Measurements from ENCODE around the gene STEAP1B.
A peak's percentile ranks its signal among the peaks of the same experiment; 100 is the strongest.

Gene STEAP1B

DNA sequence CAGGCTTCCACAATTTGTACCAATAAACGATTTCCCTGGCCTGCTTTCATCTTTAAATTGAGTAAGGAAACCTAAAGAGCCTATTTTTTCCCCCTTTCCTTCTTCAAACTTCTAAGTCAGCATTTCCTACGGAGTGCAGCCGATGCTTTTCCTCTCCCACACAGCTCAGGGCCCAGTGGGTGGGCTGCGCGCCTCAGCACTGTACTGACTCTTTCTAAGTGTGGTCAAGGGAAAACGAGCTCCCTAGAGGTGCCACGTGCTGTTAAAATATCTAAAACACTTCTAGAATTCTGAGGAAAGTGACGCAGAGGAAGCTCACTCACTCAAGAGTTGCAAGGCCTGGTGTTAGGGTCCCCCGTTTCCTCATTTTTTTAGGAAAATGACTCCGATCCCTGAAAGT lies 29.0 kb downstream of the STEAP1B start:
- no peak overlapping the region for H4K8ac ChIP-seq (ENCODE audit: low read depth, low read length)
- no peaks in the 10 kb centered on the region for H3K27me3 ChIP-seq (ENCODE audit: insufficient read depth, low read length)
- H3K4me2 ChIP-seq (ENCODE audit: low read length): no peak overlapping the region
- H3K4me1 ChIP-seq (ENCODE audit: control insufficient read depth in 1 of 2, insufficient read depth in 2 of 2, low read length in 2 of 2): no peaks in the 10 kb centered on the region
- no peak overlapping the region for H2BK12ac ChIP-seq (ENCODE audit: low read length)
- no peak overlapping the region for H3K4ac ChIP-seq (ENCODE audit: low read depth, low read length)
- no peak for DNase-seq
- no peaks in the 10 kb centered on the region for H3K36me3 ChIP-seq (ENCODE audit: control insufficient read depth in 1 of 2, insufficient read depth in 2 of 2, low read length in 2 of 2)
- no peak overlapping the region for H3K27ac ChIP-seq (ENCODE audit: low read depth, low read length)
- H2BK5ac ChIP-seq (ENCODE audit: low read depth, low read length, poor library complexity): no peak overlapping the region
- no peak overlapping the region for H2BK120ac ChIP-seq (ENCODE audit: insufficient read depth, low read length, poor library complexity)
- H3K79me1 ChIP-seq (ENCODE audit: low read length): no peaks in the 10 kb centered on the region
- H4K91ac ChIP-seq (ENCODE audit: low read depth, low read length): no peak overlapping the region
- H3K9me3 ChIP-seq (ENCODE audit: insufficient read depth, low read depth, low read length): no peaks in the 10 kb centered on the region
- no peak overlapping the region for H3K4me3 ChIP-seq (ENCODE audit: low read depth, low read length)
- H3K79me2 ChIP-seq (ENCODE audit: control insufficient read depth, insufficient read depth, low read length, poor library complexity): no peaks in the 10 kb centered on the region
- H2AFZ ChIP-seq (ENCODE audit: insufficient read depth, low read length, poor library complexity): no peak overlapping the region
- no peak overlapping the region for H3K14ac ChIP-seq (ENCODE audit: low read length)
- no peak overlapping the region for H3K23ac ChIP-seq (ENCODE audit: low read length)
- no peak overlapping the region for H3K18ac ChIP-seq (ENCODE audit: low read length)
- no CpG with 5 or more reads among the region's 10 CpGs for WGBS (ENCODE audit: extremely low coverage, insufficient coverage, insufficient read length)
- no peak overlapping the region for H4K12ac ChIP-seq (ENCODE audit: low read depth, low read length)
- no peak overlapping the region for H3K9ac ChIP-seq (ENCODE audit: low read length)
- H2AK5ac ChIP-seq (ENCODE audit: low read length): no peak overlapping the region

DNA sequence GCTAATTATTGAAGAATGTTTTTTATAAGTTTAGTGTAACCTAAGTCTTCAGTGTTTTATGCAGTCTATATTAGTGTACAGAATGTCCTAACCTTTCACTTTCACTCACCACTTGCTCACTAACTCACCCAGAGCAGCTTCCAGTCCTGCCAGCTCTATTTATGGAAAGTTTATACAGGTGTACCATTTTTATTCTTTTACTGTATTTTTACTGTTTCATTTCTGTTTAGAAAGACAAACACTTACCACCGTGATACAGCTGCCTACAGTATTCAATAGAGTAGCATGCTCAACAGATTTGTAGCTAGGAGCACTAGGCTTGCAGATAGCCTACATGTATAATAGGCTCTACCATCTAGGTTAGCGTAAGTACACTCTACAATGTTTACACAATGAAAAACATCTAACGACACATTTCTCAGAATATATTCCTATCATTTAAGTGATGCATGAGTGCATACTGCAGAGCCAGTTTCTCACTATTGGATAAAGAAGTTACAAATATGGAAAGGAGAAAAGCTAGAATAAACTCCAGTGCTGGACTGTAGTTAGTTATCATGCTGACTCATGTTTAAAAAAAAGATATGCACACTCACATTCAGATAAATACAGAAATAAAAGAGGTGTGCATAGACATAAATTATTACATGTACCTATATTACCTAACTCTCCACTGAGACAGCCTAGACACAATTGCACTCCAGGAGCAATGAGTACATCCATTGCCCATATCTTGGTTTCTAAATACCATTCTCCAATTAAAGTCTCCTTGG lies 30.4 kb downstream of the STEAP1B start:
- Histone ChIP-seq H2AFZ (ENCODE audit: insufficient read depth, low read length, poor library complexity) (no peak overlapping the region), H2BK120ac (ENCODE audit: insufficient read depth, low read length, poor library complexity) (no peak overlapping the region), H3K18ac (ENCODE audit: low read length) (no peak overlapping the region), H2BK5ac (ENCODE audit: low read depth, low read length, poor library complexity) (no peak overlapping the region), H3K27ac (ENCODE audit: low read depth, low read length) (no peak overlapping the region), H3K36me3 (ENCODE audit: control insufficient read depth in 1 of 2, insufficient read depth in 2 of 2, low read length in 2 of 2) (no peaks in the 10 kb centered on the region), H3K14ac (ENCODE audit: low read length) (no peak overlapping the region), H3K9me3 (ENCODE audit: insufficient read depth, low read depth, low read length) (no peaks in the 10 kb centered on the region), H3K79me2 (ENCODE audit: control insufficient read depth, insufficient read depth, low read length, poor library complexity) (no peaks in the 10 kb centered on the region), H3K9ac (ENCODE audit: low read length) (no peak overlapping the region), H3K79me1 (ENCODE audit: low read length) (no peaks in the 10 kb centered on the region), H4K8ac (ENCODE audit: low read depth, low read length) (no peak overlapping the region), H3K4ac (ENCODE audit: low read depth, low read length) (no peak overlapping the region), H2AK5ac (ENCODE audit: low read length) (no peak overlapping the region), H4K91ac (ENCODE audit: low read depth, low read length) (no peak overlapping the region), H3K4me3 (ENCODE audit: low read depth, low read length) (no peak overlapping the region), H4K12ac (ENCODE audit: low read depth, low read length) (no peak overlapping the region), H3K23ac (ENCODE audit: low read length) (no peak overlapping the region), H2BK12ac (ENCODE audit: low read length) (no peak overlapping the region), H3K4me2 (ENCODE audit: low read length) (no peak overlapping the region), H3K27me3 (ENCODE audit: insufficient read depth, low read length) (no peaks in the 10 kb centered on the region), H3K4me1 (ENCODE audit: control insufficient read depth in 1 of 2, insufficient read depth in 2 of 2, low read length in 2 of 2) (peaks cover 2 to 5% of the 10 kb centered on the region in 2 experiments)
- no peak for DNase-seq
- WGBS (ENCODE audit: extremely low coverage, insufficient coverage, insufficient read length): no CpG with 5 or more reads among the region's 3 CpGs

DNA sequence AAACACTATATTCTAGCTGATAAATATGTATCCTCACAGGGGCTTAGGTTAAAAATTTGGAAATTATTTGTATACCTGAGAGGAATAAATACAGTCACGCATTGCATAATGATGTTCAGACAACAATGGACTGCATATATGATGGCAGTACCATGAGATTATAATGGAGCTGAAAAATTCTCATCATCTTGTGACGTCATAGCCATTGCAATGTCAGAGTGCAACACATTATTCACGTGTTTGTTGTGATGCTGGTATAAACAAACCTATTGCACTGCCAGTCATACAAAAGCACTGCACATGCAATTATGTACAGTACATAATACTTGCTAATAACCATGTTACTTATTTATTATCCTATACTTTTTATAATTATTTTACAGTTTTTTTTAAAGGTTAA lies 31.4 kb downstream of the STEAP1B start:
- H3K36me3 ChIP-seq (ENCODE audit: control insufficient read depth in 1 of 2, insufficient read depth in 2 of 2, low read length in 2 of 2): no peaks in the 10 kb centered on the region
- no peak overlapping the region for H2BK5ac ChIP-seq (ENCODE audit: low read depth, low read length, poor library complexity)
- H2BK12ac ChIP-seq (ENCODE audit: low read length): no peak overlapping the region
- no peak overlapping the region for H3K14ac ChIP-seq (ENCODE audit: low read length)
- no peak overlapping the region for H4K91ac ChIP-seq (ENCODE audit: low read depth, low read length)
- H3K79me2 ChIP-seq (ENCODE audit: control insufficient read depth, insufficient read depth, low read length, poor library complexity): no peaks in the 10 kb centered on the region
- peak; percentile 72 to 96 for DNase-seq
- H3K4me2 ChIP-seq (ENCODE audit: low read length): no peak overlapping the region
- peaks cover 2 to 5% of the 10 kb centered on the region in 2 experiments for H3K4me1 ChIP-seq (ENCODE audit: control insufficient read depth in 1 of 2, insufficient read depth in 2 of 2, low read length in 2 of 2)
- H3K18ac ChIP-seq (ENCODE audit: low read length): no peak overlapping the region
- H2AFZ ChIP-seq (ENCODE audit: insufficient read depth, low read length, poor library complexity): no peak overlapping the region
- no peak overlapping the region for H4K12ac ChIP-seq (ENCODE audit: low read depth, low read length)
- no peak overlapping the region for H3K9ac ChIP-seq (ENCODE audit: low read length)
- H3K9me3 ChIP-seq (ENCODE audit: insufficient read depth, low read depth, low read length): no peaks in the 10 kb centered on the region
- H3K27ac ChIP-seq (ENCODE audit: low read depth, low read length): no peak overlapping the region
- H4K8ac ChIP-seq (ENCODE audit: low read depth, low read length): no peak overlapping the region
- no peaks in the 10 kb centered on the region for H3K79me1 ChIP-seq (ENCODE audit: low read length)
- no CpG with 5 or more reads among the region's 3 CpGs for WGBS (ENCODE audit: extremely low coverage, insufficient coverage, insufficient read length)
- no peak overlapping the region for H3K23ac ChIP-seq (ENCODE audit: low read length)
- no peak overlapping the region for H2BK120ac ChIP-seq (ENCODE audit: insufficient read depth, low read length, poor library complexity)
- H3K4me3 ChIP-seq (ENCODE audit: low read depth, low read length): no peak overlapping the region
- no peak overlapping the region for H2AK5ac ChIP-seq (ENCODE audit: low read length)
- H3K4ac ChIP-seq (ENCODE audit: low read depth, low read length): no peak overlapping the region
- no peaks in the 10 kb centered on the region for H3K27me3 ChIP-seq (ENCODE audit: insufficient read depth, low read length)

DNA sequence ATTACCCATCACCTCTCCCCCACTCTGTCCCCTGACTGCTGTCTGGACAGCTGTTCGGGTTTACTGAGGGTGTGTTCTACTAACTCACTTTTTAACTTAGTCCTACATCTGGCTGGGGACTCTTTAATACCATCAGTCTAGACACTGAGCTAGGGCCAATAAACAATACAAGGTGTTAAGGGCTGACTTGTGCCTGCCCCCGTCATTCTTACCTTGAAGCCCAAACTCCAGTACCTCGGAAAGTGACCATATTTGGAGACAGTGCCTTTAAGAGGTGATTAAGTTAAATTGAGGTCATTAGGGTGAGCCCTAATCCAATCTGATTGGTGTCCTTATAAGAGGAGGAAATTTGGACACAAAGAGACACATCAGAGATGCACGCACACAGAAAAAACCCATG lies 35.7 kb downstream of the STEAP1B start:
- Histone ChIP-seq H2BK12ac (ENCODE audit: low read length) (no peak overlapping the region), H3K36me3 (ENCODE audit: control insufficient read depth in 1 of 2, insufficient read depth in 2 of 2, low read length in 2 of 2) (no peaks in the 10 kb centered on the region), H3K4ac (ENCODE audit: low read depth, low read length) (no peak overlapping the region), H3K9ac (ENCODE audit: low read length) (no peak overlapping the region), H3K4me2 (ENCODE audit: low read length) (no peak overlapping the region), H3K79me2 (ENCODE audit: control insufficient read depth, insufficient read depth, low read length, poor library complexity) (no peaks in the 10 kb centered on the region), H3K27ac (ENCODE audit: low read depth, low read length) (no peak overlapping the region), H2BK5ac (ENCODE audit: low read depth, low read length, poor library complexity) (no peak overlapping the region), H2AFZ (ENCODE audit: insufficient read depth, low read length, poor library complexity) (no peak overlapping the region), H4K91ac (ENCODE audit: low read depth, low read length) (no peak overlapping the region), H3K9me3 (ENCODE audit: insufficient read depth, low read depth, low read length) (peaks cover 2% of the 10 kb centered on the region), H2BK120ac (ENCODE audit: insufficient read depth, low read length, poor library complexity) (no peak overlapping the region), H4K12ac (ENCODE audit: low read depth, low read length) (no peak overlapping the region), H3K79me1 (ENCODE audit: low read length) (no peaks in the 10 kb centered on the region), H3K4me1 (ENCODE audit: control insufficient read depth in 1 of 2, insufficient read depth in 2 of 2, low read length in 2 of 2) (peaks cover 2 to 5% of the 10 kb centered on the region in 2 experiments), H3K4me3 (ENCODE audit: low read depth, low read length) (no peak overlapping the region), H3K14ac (ENCODE audit: low read length) (no peak overlapping the region), H2AK5ac (ENCODE audit: low read length) (no peak overlapping the region), H4K8ac (ENCODE audit: low read depth, low read length) (no peak overlapping the region), H3K27me3 (ENCODE audit: insufficient read depth, low read length) (no peaks in the 10 kb centered on the region), H3K18ac (ENCODE audit: low read length) (no peak overlapping the region), H3K23ac (ENCODE audit: low read length) (no peak overlapping the region)
- WGBS (ENCODE audit: extremely low coverage, insufficient coverage, insufficient read length): no CpG with 5 or more reads among the region's 4 CpGs
- no peak for DNase-seq
